Natural killer cell (primary cell): ENCODE measurements around the gene KANSL1. TPM values are rescaled to one million over a fixed set of nuclear protein-coding genes. Genes with fewer than 3 reads are reported as not detected.

ENCODE experiments used
- ATAC-seq, 3 donors: fragments of 150-1000 bp in 2 of 3; fragments of 200-7000 bp in 1 of 3; cut with Tn5 transposase; 1 replicate in 1 of 3; 2 replicates in 2 of 3; pipeline ENCODE4 v1.10.0; 2021; ENCODE audit warnings: mild to moderate bottlenecking in 2 of 3, moderate library complexity in 2 of 3
- DNase-seq, 2 donors: peaks; one replicate each; pipeline versions ENCODE4 v3.0.0 to v3.0.0-alpha.2; 2013 to 2021; ENCODE audit warnings: mixed read lengths in 1 of 2
- H3K27ac ChIP-seq: one replicate; pipeline ENCODE4 v1.5.1; 2013; ENCODE audit warnings: mild to moderate bottlenecking, low read length
- H3K27me3 ChIP-seq: one replicate; pipeline ENCODE4 v1.6.1; 2013; ENCODE audit warnings: low read length; ENCODE audit not compliant: control insufficient read depth, insufficient read depth
- H3K36me3 ChIP-seq: one replicate; pipeline ENCODE4 v1.6.1; 2013; ENCODE audit warnings: low read length; ENCODE audit not compliant: control insufficient read depth, insufficient read depth
- H3K4me1 ChIP-seq: one replicate; pipeline ENCODE4 v1.6.1; 2013; ENCODE audit warnings: low read length; ENCODE audit not compliant: control insufficient read depth, insufficient read depth
- H3K4me3 ChIP-seq: one replicate; pipeline ENCODE4 v1.5.1; 2013; ENCODE audit warnings: low read length
- H3K9me3 ChIP-seq: one replicate; pipeline ENCODE4 v1.6.1; 2013; ENCODE audit warnings: low read length; ENCODE audit not compliant: control insufficient read depth, insufficient read depth
- H3K27ac Mint-ChIP-seq, 2 donors: one replicate each; pipeline ENCODE4 v1.8.0; 2022; ENCODE audit warnings: mild to moderate bottlenecking in 2 of 2, mixed read lengths in 2 of 2, moderate library complexity in 1 of 2
- H3K27me3 Mint-ChIP-seq, 2 donors: one replicate each; pipeline ENCODE4 v1.8.0; 2022; ENCODE audit warnings: low read depth in 2 of 2, mixed read lengths in 2 of 2
- H3K36me3 Mint-ChIP-seq: one replicate; pipeline ENCODE4 v1.8.0; 2022; ENCODE audit warnings: mixed read lengths
- H3K4me1 Mint-ChIP-seq, 2 donors: one replicate each; pipeline ENCODE4 v1.8.0; 2022; ENCODE audit warnings: mixed read lengths in 2 of 2
- H3K4me3 Mint-ChIP-seq: one replicate; pipeline ENCODE4 v1.8.0; 2022; ENCODE audit warnings: mild to moderate bottlenecking, moderate library complexity, mixed read lengths
- H3K9me3 Mint-ChIP-seq, 2 donors: one replicate each; pipeline ENCODE4 v1.8.0; 2022; ENCODE audit warnings: mixed read lengths in 2 of 2
- CTCF ChIP-seq: fragments of 200-600 bp; IDR thresholded peaks from one replicate; pipeline ENCODE4 v1.8.0; 2022; ENCODE audit warnings: antibody characterized with exemption
- WGBS: methylation state at CpG from one replicate; pipeline ENCODE4 v1.1.7; 2013; ENCODE audit warnings: missing lambda C conversion rate; ENCODE audit not compliant: insufficient coverage; 5-methylcytosine and 5-hydroxymethylcytosine counted together
- intact Hi-C: fragments of 100-400 bp; cut with micrococcal nuclease; formaldehyde crosslinking; loops from one replicate; pipeline ENCODE4 v1.14.2; 2022
- total RNA-seq, 4 donors: library from RNA; stranded (reverse); fragments of 120-200 nt in 1 of 4; gene quantifications; one replicate each; pipeline versions ENCODE4 v1.2.3 to v1.2.4, GENCODE V29; 2013 to 2022

KANSL1 gene
- total RNA-seq, 3 donors from 2014 or later (not counting 1 experiment from before 2014, with no cell fraction given), result 202 to 240 (median 220) TPM

GRCh38 chr17:46144246-46144645 is 49.0 kb downstream of the KANSL1 start:
- Histone ChIP-seq H3K9me3 (no peaks in the 10 kb centered on the region), H3K4me3 (no peak overlapping the region), H3K27me3 (no peaks in the 10 kb centered on the region), H3K27ac (no peak overlapping the region), H3K4me1 (peaks cover 29% of the 10 kb centered on the region), H3K36me3 (no peaks in the 10 kb centered on the region)
- no peaks in the 10 kb centered on the region for H3K9me3 Mint-ChIP-seq
- intact Hi-C loops, result loop anchor here (5.0 kb wide), 1 partner anchor 37 kb away; no protein-coding TSS in a partner anchor
- H3K4me3 Mint-ChIP-seq, result peak overlapping the region; percentile 7
- no peaks in the 10 kb centered on the region for H3K27me3 Mint-ChIP-seq
- no peak for ATAC-seq
- H3K4me1 Mint-ChIP-seq, result peaks cover 82 to 92% of the 10 kb centered on the region in 2 donors
- WGBS, result 72% methylated on average over 3 of the region's 4 CpGs
- peak overlapping the region; percentile 84 to 85 for H3K27ac Mint-ChIP-seq
- DNase-seq, result no peak
- TF ChIP-seq CTCF, result no peak
- H3K36me3 Mint-ChIP-seq, result no peaks in the 10 kb centered on the region

- H3K4me3 ChIP-seq, result no peak overlapping the region
- Mint-ChIP-seq H3K27me3 (no peaks in the 10 kb centered on the region), H3K36me3 (no peaks in the 10 kb centered on the region), H3K4me3 (no peak overlapping the region), H3K9me3 (no peaks in the 10 kb centered on the region), H3K27ac (peak overlapping the region; percentile 84 to 85), H3K4me1 (peaks cover 82 to 92% of the 10 kb centered on the region in 2 donors)
- H3K36me3 ChIP-seq, result no peaks in the 10 kb centered on the region
- ATAC-seq (no peak), DNase-seq (no peak)
- intact Hi-C loops, result loop anchor here (5.0 kb wide), 1 partner anchor 37 kb away; no protein-coding TSS in a partner anchor
- H3K27ac ChIP-seq, result no peak overlapping the region
- peaks cover 25% of the 10 kb centered on the region for H3K4me1 ChIP-seq
- WGBS, result 100% methylated on average over 1 of the region's 3 CpGs
- no peak for TF ChIP-seq CTCF
- no peaks in the 10 kb centered on the region for H3K27me3 ChIP-seq
- no peaks in the 10 kb centered on the region for H3K9me3 ChIP-seq
These were observed 49.4 kb downstream of the KANSL1 start for GRCh38 chr17:46143827-46144236.

GRCh38 chr17:46141645-46142044 is 51.6 kb downstream of the KANSL1 start:
- Mint-ChIP-seq H3K27me3 (no peaks in the 10 kb centered on the region), H3K4me1 (peaks cover 82 to 93% of the 10 kb centered on the region in 2 donors), H3K9me3 (no peaks in the 10 kb centered on the region), H3K4me3 (no peak overlapping the region), H3K36me3 (no peaks in the 10 kb centered on the region), H3K27ac (peak overlapping the region; percentile 32 to 71)
- Histone ChIP-seq H3K36me3 (no peaks in the 10 kb centered on the region), H3K4me1 (peaks cover 9% of the 10 kb centered on the region), H3K4me3 (no peak overlapping the region), H3K9me3 (no peaks in the 10 kb centered on the region), H3K27me3 (no peaks in the 10 kb centered on the region), H3K27ac (no peak overlapping the region)
- DNase-seq (no peak), ATAC-seq (no peak)
- WGBS, result 47% methylated on average over 4 of the region's 5 CpGs
- TF ChIP-seq CTCF, result no peak
- intact Hi-C loops, result loop anchor here (5.0 kb wide), 1 partner anchor 34 kb away; no protein-coding TSS in a partner anchor

- no peak overlapping the region for H3K4me3 ChIP-seq
- 60% methylated on average over 1 of the region's 2 CpGs for WGBS
- no peak for ATAC-seq
- TF ChIP-seq CTCF, result no peak
- H3K9me3 ChIP-seq, result no peaks in the 10 kb centered on the region
- H3K36me3 Mint-ChIP-seq, result no peaks in the 10 kb centered on the region
- H3K27me3 ChIP-seq, result no peaks in the 10 kb centered on the region
- H3K4me1 Mint-ChIP-seq, result peaks cover 84 to 94% of the 10 kb centered on the region in 2 donors
- peak overlapping the region; percentile 32 to 71 for H3K27ac Mint-ChIP-seq
- no peaks in the 10 kb centered on the region for H3K9me3 Mint-ChIP-seq
- intact Hi-C loops, result loop anchor here (5.0 kb wide), 1 partner anchor 33 kb away; no protein-coding TSS in a partner anchor
- DNase-seq, result no peak
- H3K27ac ChIP-seq, result no peak overlapping the region
- no peak overlapping the region for H3K4me3 Mint-ChIP-seq
- peaks cover 7% of the 10 kb centered on the region for H3K4me1 ChIP-seq
- no peaks in the 10 kb centered on the region for H3K36me3 ChIP-seq
- H3K27me3 Mint-ChIP-seq, result no peaks in the 10 kb centered on the region
These were observed 52.5 kb downstream of the KANSL1 start for GRCh38 chr17:46140645-46141197.
